NCI-H1436 treated with DMSO at 0.1 percent for 48 hours (cell line): ENCODE measurements around the gene BAG1.

Experiments
- DNase-seq: peaks from one replicate; lab custom pipeline; 2025; lab: John Stamatoyannopoulos, UW

The BAG1 gene

GRCh38 chr9:33241298-33241697 is 23.2 kb downstream of the BAG1 start:
- no peak for DNase-seq

- DNase-seq = no peak
These were observed 24.6 kb downstream of the BAG1 start, which contains the start of gene SPINK4 for GRCh38 chr9:33239921-33240320. Gene SPINK4, plus strand, starts transcription at chr9:33240167. Its CDS starts 42 bp downstream, at chr9:33240209.

DNA sequence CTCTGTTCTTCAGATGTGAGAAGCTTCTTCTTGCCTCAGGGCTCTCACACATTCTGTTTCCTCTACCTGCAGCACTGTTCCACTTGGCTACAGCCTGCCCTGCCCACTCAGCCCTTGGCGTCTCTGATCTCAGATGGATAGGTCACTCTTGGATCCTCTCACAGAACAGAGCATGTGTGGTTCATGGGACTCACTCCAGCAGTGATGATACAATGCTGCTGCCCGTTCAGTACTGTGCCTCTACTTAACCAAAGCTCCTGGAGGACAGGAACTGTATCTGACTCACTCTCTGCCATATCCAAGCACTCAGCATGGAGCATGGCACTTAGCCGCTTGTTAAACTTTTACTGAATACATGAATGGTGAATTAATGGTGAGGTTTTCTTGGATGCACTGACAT is 27.9 kb downstream of the BAG1 start:
- no peak for DNase-seq

DNA sequence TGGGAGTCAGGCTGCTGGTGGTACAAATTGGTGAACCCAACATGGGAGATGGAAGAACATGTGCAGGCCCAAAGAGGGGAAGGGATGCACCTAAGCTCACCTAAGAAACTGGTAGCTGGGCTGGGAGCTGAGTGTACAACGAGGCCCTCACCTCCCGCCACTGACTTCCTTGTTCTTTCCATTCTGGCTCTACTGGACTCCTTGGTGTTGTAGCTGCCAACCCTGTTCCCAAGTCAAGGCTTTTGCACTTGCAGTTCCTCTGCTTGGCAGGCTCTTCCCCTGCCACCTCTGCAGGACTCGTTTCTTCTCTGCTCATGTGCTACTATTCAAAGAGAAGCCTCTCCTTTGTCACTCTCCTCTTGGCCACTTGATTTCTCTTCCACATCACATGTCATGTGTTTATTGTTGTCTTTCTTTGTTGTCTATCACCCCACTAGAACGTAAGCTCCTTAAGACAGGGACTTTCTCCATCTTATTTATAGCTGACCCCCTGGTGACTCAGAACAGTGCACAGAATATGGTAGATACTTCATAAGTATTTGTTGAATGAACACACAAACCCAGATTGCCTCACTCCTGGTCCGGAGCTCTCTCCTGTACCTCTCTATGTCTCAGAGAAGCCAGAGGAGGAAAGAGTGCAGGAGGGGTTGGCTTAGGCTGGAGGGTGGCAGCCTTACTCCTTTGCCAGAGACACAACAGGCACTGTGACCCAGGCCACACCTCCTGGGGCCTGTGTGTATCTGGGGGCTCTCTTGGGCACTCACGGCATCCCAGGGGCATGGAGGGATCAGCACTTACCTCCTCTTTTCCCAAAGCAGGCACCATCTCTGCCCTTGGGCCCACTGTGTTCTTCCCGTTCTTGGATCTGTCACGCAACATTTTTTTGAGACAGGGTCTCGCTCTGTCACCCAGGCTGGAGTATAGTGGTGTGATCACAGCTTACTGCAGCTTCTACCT is 29.7 kb downstream of the BAG1 start:
- DNase-seq = no peak

DNA sequence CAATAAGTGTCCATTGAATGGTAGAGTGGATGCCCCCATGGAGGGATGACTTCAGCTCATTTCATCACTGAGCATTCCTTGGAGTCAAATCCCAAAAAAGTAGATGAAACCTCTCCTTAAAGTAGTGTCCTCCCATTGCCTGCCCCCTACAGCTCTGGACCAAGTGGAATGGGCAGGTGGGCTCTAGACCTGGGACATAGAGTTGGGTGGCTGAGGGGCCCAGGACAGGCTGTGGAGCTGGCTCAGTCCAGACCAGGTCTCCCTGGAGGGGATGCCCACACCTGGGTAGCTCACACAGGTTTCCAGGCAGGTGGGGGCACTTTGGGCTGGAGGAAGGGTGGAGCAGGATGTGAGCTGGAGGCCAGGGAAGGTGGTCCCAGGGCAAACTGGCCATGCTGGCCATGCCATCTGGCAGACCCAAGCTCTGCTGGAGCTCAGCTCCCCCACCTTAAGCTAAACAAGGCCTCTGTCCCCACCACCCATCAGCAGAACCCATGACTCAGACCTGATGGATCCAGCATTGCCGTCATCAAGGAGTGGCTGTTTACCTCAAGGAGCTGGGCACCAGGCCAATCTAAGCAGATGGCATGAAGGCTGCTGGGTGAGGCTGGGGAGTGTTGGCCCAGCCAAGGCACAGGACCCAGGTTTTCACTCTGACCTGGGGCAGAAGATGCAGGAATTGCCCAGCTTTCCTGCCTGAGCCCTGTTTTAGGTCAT is 30.7 kb downstream of the BAG1 start:
- no peak for DNase-seq

DNA sequence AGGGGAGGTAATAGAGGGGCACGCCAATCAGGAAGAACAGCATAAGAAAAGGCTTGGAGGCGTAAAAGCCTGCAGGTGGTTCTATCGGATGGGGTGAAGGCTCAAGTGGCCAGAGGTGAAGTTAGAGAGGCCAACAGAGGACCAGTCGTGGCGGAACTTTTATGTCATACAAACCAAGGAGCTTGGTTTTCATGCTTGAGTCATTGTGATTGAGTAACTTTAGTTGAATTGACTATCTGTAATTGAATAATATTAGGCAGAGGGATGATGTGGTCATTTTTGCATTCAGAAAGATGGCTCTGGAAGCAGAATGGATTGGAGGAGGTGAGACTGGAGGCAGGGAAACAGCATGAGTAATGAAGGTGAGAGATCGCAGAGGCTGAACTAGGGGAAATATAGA is 31.7 kb downstream of the BAG1 start:
- DNase-seq = no peak

GRCh38 chr9:33231623-33231942 is 32.9 kb downstream of the BAG1 start:
- no peak for DNase-seq

GRCh38 chr9:33230756-33231622 is 33.5 kb downstream of the BAG1 start:
- no peak for DNase-seq

DNA sequence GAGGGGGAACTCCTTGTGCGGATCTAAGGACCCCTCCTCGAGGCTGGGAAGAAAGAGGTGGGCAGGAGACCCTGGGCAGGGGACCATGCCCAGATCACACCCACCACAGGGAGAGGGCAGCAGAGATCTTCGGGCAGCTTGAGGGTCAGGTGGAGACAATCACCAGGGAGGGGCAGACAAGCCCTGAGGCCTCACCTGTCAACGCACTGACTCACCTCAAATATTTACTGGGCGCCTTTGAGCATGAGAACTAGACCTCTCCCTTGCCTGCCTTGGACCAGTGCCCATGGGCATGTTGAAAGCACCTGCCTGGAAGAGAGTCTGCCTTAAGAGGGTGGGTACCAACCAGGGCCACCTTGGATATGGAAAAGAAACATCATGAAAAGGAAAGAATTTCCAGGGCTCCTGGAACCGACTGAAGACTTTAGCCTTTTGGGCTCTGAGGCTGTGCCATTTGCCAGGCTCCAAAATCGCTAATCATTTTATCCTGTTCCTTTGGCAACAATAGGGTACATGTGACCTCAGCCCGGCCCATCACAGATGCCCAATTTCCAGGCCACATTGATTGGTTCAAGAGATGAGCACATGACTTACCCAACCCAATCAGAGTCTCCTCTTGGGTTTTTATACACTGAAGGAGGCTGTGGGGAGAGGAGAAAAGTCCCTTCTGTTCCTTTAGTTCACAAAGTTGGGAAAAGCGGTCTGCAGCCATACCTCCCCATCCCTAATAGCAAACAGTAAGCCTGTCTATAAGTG is 35.0 kb downstream of the BAG1 start:
- peak; percentile 30 for DNase-seq

- no peak for DNase-seq
These were observed 35.9 kb downstream of the BAG1 start for GRCh38 chr9:33228606-33229005.

- DNase-seq = no peak
These were observed 36.8 kb downstream of the BAG1 start for GRCh38 chr9:33227741-33228140.

- no peak for DNase-seq
These were observed 37.5 kb downstream of the BAG1 start for GRCh38 chr9:33227008-33227398.

DNA sequence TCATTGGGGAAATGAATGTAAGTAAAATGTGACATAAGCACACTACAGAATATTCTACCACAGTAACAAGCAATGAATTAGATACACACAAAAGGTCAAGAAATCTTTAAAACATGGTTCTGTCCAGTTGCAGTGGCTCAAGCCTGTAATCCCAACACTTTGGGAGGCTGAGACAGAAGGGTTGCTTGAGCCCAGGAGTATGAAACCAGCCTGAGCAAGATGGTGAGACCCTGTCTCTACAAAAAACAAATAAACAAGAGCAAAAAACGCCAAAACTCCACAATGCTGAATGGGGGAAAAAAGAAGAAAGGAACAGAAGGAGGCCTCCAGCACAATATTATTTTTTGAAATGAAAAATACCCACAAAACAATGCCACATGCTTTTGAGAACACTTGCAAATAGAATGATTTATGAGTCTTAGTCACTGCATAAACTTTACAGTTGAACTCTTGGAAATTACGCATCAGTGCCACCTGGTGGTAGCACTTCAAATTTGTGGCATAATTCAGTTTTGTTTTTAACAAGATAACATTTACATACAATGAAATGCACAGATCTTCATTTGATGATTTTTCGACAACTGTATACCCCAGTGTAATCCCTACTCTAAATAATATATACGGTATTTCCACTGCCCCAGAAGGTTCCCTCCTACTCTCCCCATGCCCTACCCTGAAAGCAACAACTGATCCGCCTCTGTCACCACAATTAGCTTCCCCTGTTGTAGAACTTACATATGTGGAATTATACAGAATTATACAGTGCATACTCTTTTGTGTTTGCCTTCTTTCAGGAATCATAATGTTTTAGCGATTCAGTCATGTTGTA is 39.0 kb downstream of the BAG1 start:
- no peak for DNase-seq

GRCh38 chr9:33223696-33224095 is 40.8 kb downstream of the BAG1 start:
- no peak for DNase-seq

- no peak for DNase-seq
These were observed 42.5 kb downstream of the BAG1 start for GRCh38 chr9:33222031-33222430.

DNA sequence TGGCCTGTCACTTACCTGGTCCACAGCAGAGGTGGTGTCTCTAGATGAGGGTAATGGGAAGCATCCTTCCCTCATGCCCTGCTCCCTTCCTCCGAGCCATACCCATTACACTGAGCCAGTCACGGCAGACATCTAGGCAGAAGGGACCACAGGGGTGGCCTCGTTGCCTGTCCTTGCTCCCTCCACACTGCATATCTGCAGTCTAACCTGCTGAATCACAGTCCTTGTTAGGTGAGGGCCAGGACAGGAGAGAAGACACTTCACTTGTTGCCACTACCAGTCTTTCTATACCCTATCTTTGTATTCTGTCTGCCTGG is 43.0 kb downstream of the BAG1 start:
- DNase-seq = no peak

DNA sequence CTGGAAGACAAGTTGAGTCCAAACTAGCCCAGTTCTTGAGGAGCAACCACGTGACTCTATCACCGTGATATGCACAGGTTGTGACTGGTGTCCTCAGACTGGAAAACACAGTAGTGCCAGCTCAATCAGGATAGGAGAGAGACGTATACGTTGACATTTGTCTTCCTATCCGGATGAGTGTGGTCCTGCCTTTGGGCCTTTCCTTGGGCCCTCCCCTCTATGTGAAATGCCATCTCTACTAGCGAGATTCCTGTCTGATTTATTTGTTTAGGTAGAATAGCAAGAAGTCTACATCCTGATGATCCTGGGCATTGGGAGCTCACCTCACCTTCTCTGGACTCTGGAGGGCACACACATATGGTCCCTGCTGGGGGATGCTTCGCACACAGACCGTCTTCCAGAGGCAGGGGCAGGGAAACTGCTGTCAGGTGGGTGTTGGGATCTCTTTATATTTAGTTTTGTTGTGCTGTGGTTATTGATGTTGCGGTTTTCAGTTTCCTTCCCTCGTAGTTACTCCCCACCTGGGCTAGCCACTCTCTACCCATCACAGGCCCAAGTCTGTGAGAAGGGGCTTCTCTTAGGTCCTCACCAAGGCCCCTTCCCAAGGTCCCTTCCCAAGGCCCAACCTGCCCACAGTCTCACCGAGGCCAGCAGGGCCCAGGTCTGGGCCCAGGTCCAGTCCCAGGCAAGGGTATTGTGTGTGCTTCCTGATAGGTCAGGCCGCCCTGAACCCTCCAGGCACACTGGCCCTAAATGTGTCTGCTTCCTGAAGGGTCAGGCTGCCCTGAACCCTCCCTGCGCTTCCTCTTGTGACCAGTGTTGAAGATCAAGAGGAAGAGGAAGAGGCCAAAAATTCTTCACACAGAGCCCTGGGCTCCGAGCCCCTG is 43.6 kb downstream of the BAG1 start:
- DNase-seq = no peak

DNA sequence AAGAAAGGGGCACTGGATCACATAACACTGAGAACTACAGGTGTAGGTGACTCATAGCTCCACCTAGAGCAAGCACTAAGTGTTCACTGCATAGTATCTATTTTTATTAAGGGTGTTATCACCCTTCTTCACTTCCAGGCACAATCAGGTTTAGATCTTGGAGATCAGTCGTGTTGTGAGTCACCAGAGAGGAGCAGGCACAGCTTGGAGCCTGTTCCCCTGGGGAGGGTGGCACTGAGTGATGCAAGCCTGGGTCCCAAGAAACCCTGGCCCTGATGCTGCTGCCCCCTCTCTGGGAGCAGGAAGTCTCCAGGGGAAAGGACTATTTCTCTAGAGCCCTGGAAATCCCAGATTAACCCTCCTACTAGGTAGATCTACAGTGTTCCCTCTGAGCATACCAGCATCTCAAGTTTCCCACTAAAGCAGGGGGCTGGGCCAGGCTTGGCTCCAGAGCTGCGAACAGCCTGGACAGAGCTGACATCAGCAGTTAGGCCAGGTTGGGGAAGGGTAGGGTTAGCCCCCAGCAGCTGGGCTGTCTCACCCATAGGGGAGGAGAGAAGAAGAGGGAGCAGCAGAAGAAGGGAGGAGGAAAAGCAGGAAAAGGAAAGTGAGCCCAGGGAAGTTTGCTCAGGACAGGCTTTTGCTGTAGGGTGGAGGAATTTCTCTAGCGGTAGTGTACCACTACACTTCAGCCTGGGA is 52.7 kb downstream of the BAG1 start:
- no peak for DNase-seq

GRCh38 chr9:33210006-33210715 is 54.3 kb downstream of the BAG1 start:
- DNase-seq = no peak
